GM13976 (cell line): ENCODE data around the gene ANO2.

Experiments used
- DNase-seq: peaks from one replicate; pipeline ENCODE4 v3.0.0; 2012; ENCODE audit warnings: low spot score
- in situ Hi-C: fragments of 300-500 bp; cut with MboI; formaldehyde crosslinking; loops from one replicate; pipeline ENCODE4 v1.12.0; 2022; ENCODE audit warnings: low sequenced_read_pairs, mixed read lengths, inconsistent platforms; ENCODE audit not compliant: unreplicated experiment
- TF ChIP-seq, protein P1 (sequence below): IDR thresholded peaks from 2 replicates; pipeline ENCODE4 v1.5.1; 2012; ENCODE audit warnings: borderline replicate concordance, mild to moderate bottlenecking; ENCODE audit not compliant: insufficient read depth; ENCODE audit errors: extremely low read depth, missing control alignments, control extremely low read depth

The ANO2 gene

DNA sequence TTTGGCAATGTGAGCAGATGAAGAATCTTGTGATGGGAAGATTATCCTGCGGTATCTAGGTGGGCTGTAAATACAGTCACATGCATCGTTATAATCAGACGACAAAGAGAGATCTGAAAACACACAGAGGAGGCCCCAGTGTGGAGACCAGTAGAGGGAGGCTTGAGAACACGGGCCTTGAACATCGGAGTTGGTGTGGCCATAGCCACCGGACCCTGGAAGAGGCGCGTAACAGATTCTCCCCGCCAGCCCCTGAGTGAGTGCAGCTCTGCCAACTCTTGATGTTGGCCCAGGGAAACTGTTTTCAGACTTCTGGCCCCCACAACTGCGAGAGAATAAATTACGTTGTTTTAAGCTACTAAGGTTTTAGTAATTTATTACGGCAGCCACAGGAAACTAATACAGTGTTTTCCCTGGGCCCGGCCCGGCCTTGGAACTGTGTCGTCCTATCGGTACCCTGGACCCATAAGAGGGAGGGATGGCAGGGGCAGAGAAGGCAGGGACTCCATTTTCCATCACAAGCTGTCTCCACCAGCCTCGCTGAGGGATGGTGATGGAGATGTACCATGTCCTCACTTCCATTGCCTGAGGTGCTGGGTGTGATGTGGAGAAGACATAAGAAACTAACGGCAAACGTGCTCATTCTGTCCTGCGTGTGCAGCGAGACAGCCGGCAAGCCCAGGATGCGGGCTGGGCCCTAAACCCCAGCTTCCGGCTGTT is 421.5 kb downstream of the ANO2 start:
- TF ChIP-seq, protein P1, sequence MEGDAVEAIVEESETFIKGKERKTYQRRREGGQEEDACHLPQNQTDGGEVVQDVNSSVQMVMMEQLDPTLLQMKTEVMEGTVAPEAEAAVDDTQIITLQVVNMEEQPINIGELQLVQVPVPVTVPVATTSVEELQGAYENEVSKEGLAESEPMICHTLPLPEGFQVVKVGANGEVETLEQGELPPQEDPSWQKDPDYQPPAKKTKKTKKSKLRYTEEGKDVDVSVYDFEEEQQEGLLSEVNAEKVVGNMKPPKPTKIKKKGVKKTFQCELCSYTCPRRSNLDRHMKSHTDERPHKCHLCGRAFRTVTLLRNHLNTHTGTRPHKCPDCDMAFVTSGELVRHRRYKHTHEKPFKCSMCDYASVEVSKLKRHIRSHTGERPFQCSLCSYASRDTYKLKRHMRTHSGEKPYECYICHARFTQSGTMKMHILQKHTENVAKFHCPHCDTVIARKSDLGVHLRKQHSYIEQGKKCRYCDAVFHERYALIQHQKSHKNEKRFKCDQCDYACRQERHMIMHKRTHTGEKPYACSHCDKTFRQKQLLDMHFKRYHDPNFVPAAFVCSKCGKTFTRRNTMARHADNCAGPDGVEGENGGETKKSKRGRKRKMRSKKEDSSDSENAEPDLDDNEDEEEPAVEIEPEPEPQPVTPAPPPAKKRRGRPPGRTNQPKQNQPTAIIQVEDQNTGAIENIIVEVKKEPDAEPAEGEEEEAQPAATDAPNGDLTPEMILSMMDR: no peak
- in situ Hi-C loops: no loop called here
- DNase-seq: no peak

DNA sequence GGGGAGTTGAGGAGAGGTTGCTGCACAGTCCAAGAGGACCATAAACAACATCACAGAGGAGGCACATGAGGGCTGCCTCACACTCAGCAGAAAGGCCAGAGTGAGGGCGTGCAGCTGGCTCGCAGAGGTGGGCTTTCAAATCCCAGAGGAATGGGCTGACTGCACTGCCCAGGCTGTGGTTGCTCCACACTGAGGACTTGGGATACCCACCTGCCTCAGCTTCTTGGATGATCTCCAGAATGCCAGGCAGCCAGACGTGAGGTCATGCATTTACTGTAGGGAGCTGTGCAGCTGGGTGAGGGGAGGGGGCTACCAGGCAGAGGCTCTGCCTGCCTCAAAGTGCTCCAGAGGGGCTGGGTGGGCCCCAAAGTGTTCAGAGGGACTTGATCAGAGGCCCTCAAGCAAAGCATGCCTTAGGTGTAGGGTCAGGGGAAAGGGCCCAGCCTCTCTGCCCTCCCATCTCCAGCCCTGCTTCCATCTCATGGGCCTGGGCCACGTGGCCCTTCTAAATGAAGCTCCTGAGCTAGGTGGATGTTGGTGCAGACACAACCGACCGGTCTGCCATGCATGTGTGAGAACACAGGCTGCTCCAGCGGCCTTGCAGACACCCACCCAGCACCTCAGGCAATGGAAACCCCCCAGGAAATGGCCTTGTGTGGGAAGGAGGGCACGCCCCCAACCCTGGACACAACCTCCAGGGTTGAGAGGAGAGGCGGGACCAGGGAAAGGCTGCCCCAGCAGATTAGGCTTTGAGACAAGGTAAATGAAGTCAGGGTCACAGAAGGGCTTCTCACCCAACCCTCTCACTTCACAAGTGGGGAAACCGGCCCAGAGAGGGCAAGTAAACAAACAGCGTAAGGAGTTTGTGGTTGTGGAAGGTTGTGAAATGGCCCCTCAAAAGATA is 422.4 kb downstream of the ANO2 start:
- in situ Hi-C loops: no loop called here
- DNase-seq: no peak
- TF ChIP-seq, protein P1: no peak

DNA sequence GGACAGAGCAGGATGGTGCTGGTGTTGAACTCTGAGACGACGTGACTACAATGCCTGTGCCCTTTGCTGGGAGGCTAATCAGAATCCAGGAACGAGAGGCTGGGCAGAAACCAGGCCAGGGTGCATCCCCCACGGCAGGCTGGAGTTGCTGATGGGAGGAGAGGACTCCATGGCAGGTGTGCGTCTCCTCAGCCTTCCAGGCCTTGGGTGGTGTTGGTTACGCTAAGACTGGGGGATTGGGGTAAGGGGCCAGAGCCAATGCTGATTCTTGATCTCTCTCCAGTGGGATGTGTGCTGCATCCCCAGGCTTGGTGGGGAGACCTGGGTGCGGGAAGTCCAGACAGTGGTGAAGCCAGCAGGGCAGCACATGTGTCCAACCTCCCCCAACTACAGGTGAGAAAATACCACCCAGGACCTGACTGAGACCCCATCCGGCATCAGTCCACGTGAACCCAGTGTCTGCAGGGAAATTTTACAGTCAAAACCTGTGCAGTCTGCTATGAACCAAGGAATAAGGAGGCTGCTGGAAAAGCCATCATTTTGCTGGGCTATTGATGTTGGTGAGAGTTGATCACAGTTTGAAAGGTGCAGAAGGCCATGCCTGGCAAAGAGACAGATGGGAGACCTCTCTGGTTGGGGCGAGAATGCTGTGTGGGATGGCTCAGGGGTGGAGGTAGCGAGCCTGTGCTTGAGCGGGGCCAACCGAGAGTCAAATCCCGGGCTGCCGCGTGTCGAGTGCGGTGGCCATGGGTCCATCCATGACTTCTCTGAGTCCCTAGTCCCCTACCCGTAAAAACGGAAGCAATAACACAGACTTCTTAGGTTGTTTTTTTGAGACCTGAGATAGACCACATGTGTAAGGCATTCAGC is 423.4 kb downstream of the ANO2 start:
- no peak for DNase-seq
- TF ChIP-seq, protein P1: no peak
- in situ Hi-C loops: no loop called here

DNA sequence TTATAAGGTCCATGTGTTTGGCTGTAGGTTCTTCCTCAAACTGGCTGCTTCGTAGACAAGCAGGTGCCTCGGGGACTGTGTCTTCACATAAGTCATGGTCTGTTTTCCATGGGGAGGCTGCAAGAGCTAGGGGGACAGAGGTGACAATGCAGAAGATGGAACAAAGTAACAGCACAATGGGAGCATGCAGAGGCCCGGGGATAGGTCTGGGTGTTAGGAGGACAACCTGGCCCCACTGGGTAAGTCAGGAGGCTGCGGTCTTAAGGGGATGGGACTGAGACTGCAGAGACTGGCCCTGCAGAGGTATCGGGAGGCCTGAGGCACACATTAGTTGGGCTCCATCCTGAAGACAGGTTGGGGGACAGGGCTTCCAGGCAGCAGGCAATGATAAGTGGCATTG is 424.2 kb downstream of the ANO2 start:
- no peak for DNase-seq
- in situ Hi-C loops: no loop called here
- TF ChIP-seq, protein P1: no peak

DNA sequence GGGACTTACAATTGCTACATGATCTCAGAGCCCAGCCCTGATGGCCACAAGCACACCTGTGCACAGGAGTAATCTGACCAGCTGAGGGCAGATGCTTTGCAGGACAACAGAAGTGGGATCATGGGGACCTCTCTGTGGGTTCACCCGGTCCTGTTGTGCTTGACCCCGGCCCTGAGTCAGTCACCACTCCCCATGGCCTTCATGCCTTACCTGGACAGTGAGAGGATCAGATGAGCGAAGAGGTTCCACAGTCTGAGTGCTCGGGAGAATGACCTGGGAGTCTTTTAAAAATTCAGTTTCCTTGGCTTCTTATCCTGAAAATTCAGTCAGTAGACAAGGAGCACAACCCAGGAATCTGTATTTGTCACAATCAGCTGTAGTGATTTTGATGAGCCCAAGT is 425.0 kb downstream of the ANO2 start:
- in situ Hi-C loops: no loop called here
- TF ChIP-seq, protein P1: no peak
- no peak for DNase-seq
